GM12891 (cell line): Measurements from ENCODE around the gene NAA50.

Experiments
- DNase-seq: peaks from one replicate; pipeline ENCODE4 v3.0.0; 2011; ENCODE audit warnings: low spot score; ENCODE audit not compliant: insufficient read length
- FAIRE-seq: peaks from 2 replicates; lab custom pipeline; 2011; peaks lifted over from hg19 to GRCh38; lab: Jason Lieb, UNC
- PAX5 ChIP-seq: IDR thresholded peaks from 2 replicates; pipeline ENCODE4 v1.6.1; 2011; ENCODE audit warnings: low read length, moderate library complexity, mild to moderate bottlenecking; ENCODE audit not compliant: insufficient read depth, severe bottlenecking
- POLR2A ChIP-seq: IDR thresholded peaks from 2 replicates; pipeline ENCODE4 v1.6.1; 2011; ENCODE audit warnings: low read depth, low read length, control low read depth
- POLR2AphosphoS5 ChIP-seq: IDR thresholded peaks from 2 replicates; pipeline ENCODE4 v1.6.1; 2011; ENCODE audit warnings: low read depth, low read length, control low read depth
- POU2F2 ChIP-seq: IDR thresholded peaks from 2 replicates; pipeline ENCODE4 v1.6.1; 2011; ENCODE audit warnings: low read depth, mild to moderate bottlenecking, control low read depth, low read length, moderate library complexity
- SPI1 ChIP-seq: IDR thresholded peaks from 2 replicates; pipeline ENCODE4 v1.6.1; 2011; ENCODE audit warnings: low read depth, low read length, control low read depth
- TAF1 ChIP-seq: IDR thresholded peaks from 2 replicates; pipeline ENCODE4 v1.6.1; 2011; ENCODE audit warnings: low read depth, low read length, control low read depth

The NAA50 gene

DNA sequence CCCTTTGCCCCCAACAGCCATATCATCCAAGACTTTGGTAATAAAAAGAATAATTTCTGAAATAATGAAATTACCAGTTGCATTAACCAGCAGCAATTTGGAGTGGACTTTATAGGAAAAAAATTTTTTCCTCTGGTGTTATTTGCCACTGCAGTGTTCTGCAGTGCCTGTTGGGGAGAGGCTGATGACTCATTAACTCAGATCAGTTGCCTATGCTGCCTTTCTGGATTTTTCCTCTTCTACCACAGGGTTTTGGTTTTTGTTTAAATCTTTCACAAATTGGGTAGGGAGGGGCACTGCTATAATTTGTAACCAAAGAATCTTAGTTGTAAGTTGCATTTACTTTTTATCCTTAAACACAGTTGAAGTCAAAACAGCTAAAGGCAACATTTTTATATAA lies 23.5 kb upstream of the NAA50 start:
- FAIRE-seq = no peak
- no peak for DNase-seq

GRCh38 chr3:113764698-113765097 lies 18.6 kb upstream of the NAA50 start:
- no peak for TF ChIP-seq SPI1
- no peak for TF ChIP-seq TAF1
- no peak for TF ChIP-seq PAX5
- no peak for TF ChIP-seq POU2F2
- no peak for TF ChIP-seq POLR2AphosphoS5
- TF ChIP-seq POLR2A = no peak
- DNase-seq (no peak), FAIRE-seq (no peak)

More for the DNA sequence above, 23.5 kb upstream of the NAA50 start:
- TF ChIP-seq POU2F2 (no peak), TAF1 (no peak), POLR2A (no peak), POLR2AphosphoS5 (no peak), SPI1 (no peak), PAX5 (no peak)

GRCh38 chr3:113758389-113759024 lies 12.5 kb upstream of the NAA50 start:
- DNase-seq (no peak), FAIRE-seq (peak; percentile 51)
- TF ChIP-seq POU2F2 (no peak), TAF1 (no peak), PAX5 (no peak)

GRCh38 chr3:113754494-113755159 lies 8.6 kb upstream of the NAA50 start:
- FAIRE-seq (peak; percentile 62), DNase-seq (no peak)
- TF ChIP-seq SPI1 (no peak), TAF1 (no peak), POLR2AphosphoS5 (no peak), POLR2A (no peak), PAX5 (no peak), POU2F2 (no peak)

DNA sequence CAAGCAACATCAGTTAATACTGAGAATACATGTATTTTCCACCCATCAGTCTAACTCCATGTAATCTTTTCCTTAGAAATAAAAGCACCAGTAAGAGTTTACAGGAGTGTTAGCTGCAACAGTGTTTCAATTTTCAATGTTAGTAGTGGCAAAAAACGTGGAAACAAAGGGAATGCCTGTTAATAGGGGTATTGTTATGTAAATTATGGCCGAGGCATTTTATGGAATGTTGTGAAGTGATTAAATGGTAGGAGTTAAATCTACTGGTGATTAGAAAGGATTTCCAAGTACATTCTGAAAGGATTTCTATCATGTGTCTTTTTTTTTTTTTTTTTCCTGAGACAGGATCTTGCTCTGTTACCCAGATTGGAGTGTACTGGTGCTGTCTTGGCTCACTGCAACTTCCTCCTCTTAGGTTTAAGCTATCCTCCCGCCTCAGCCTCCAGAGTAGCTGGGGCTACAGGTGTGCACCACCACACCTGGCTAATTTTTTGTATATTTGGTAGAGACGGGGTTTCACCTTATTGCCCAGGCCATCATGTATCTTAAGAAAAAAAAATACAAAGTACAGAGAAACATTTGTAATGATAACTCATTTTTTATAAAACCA lies 7.4 kb upstream of the NAA50 start:
- TF ChIP-seq POLR2A = no peak
- no peak for TF ChIP-seq POU2F2
- no peak for TF ChIP-seq POLR2AphosphoS5
- no peak for TF ChIP-seq PAX5
- TF ChIP-seq SPI1 = no peak
- no peak for FAIRE-seq
- no peak for DNase-seq

- FAIRE-seq (no peak), DNase-seq (no peak)
- TF ChIP-seq SPI1 = no peak
- TF ChIP-seq POLR2A = no peak
- no peak for TF ChIP-seq POLR2AphosphoS5
- TF ChIP-seq POU2F2 = no peak
These were observed 5.1 kb upstream of the NAA50 start for GRCh38 chr3:113751141-113751540.

- DNase-seq (no peak), FAIRE-seq (peak; percentile 90)
- TF ChIP-seq POLR2AphosphoS5 (no peak), TAF1 (no peak), PAX5 (no peak), SPI1 (peak; percentile 38; the same call in 1 of the 2 replicates), POLR2A (no peak), POU2F2 (no peak)
These were observed 1.4 kb upstream of the NAA50 start for GRCh38 chr3:113747283-113748046.

DNA sequence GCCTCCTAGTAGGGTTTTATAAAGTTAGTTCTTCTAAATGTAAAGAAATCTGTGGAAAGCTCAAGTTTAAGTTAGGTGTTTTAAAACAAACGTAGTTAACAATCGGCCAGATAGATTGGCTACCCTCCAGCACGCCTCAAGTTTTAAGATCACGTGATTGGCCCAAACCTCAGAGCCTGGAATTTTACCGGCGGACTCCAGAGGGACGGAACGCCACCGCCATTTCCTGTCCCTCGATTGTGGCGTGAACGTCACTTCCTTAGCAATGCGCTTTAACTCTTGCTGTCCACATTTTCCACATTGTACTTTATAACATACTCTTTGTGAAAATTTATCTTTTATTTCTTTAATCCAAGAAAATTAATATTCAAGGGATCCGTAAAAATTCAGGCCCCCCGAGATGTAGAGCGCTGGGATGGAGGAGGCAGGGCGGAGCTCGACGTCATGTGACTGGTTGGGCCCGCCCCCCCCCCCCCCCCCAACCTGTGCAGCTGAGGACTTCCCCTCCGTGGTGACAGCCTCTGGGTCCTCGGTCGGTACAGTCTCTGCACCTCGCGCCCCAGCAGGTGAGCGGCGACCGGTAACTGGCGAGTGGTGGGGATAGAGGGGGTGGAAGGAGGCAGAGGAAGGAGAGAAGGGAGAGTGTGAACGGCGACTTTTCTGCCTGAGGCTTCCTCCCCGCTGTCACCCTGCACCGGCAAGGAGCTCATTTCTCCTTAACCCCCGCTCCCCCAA lies 666 bp upstream of the NAA50 start, which contains the start of gene ATP6V1A:
Gene ATP6V1A (plus strand): TSS at position 488 of the 735 bp plus-strand sequence. CDS start 31,719 bp downstream, outside the sequence.
- DNase-seq = peak; percentile 43
- TF ChIP-seq PAX5 = no peak
- TF ChIP-seq TAF1 = peak; percentile 46; the same call in 1 of the 2 replicates
- peak; percentile 42 for TF ChIP-seq SPI1
- no peak for TF ChIP-seq POU2F2
- TF ChIP-seq POLR2AphosphoS5 = peak; percentile 53; the same call in 1 of the 2 replicates
- TF ChIP-seq POLR2A = peak; percentile 66
- no peak for FAIRE-seq
